Left lung (tissue), 10 donors: Measurements from ENCODE around the gene ARHGAP26. TPM values are rescaled to one million over a fixed set of nuclear protein-coding genes. Genes with fewer than 3 reads are reported as not detected.
A peak's percentile ranks its signal among the peaks of the same experiment; 100 is the strongest.
"Not testable (repeated sequence)": the region's sequence is repeated elsewhere in the genome, so short reads cannot be mapped to it uniquely, and the experiment has no call there.

Source experiments
- ATAC-seq: fragments of 200-7000 bp; cut with Tn5 transposase; one replicate; pipeline ENCODE4 v1.9.1; 2020; ENCODE audit warnings: moderate library complexity
- DNase-seq, 4 donors: peaks; one replicate each; pipeline ENCODE4 v3.0.0-alpha.2; 2013 to 2020
- H3K27ac ChIP-seq, 2 donors: fragments of 200-600 bp; sonication (generic) in 1 of 2; one replicate each; pipeline versions ENCODE4 v1.5.0 to v1.8.0; 2020 to 2021
- H3K27me3 ChIP-seq, 2 donors: fragments of 200-600 bp; sonication (generic) in 1 of 2; one replicate each; pipeline versions ENCODE4 v1.5.0 to v1.8.0; 2020 to 2021
- H3K36me3 ChIP-seq, 2 donors: fragments of 200-600 bp; sonication (generic) in 1 of 2; one replicate each; pipeline versions ENCODE4 v1.5.0 to v1.8.0; 2020 to 2021
- H3K4me1 ChIP-seq, 2 donors: fragments of 200-600 bp; one replicate each; pipeline ENCODE4 v1.8.0; 2021
- H3K4me3 ChIP-seq, 2 donors: fragments of 200-600 bp; sonication (generic) in 1 of 2; one replicate each; pipeline versions ENCODE4 v1.5.0 to v1.8.0; 2020 to 2021; ENCODE audit warnings: mild to moderate bottlenecking in 1 of 2
- H3K9me3 ChIP-seq, 2 donors: fragments of 200-600 bp; sonication (generic) in 1 of 2; one replicate each; pipeline versions ENCODE4 v1.5.0 to v1.8.0; 2020 to 2021
- CTCF ChIP-seq, 2 donors: fragments of 200-600 bp; sonication (generic) in 1 of 2; IDR thresholded peaks; one replicate each; pipeline versions ENCODE4 v1.5.0 to v1.8.0; 2021; ENCODE audit warnings: antibody characterized with exemption in 2 of 2
- intact Hi-C, 2 donors: fragments of 100-400 bp; cut with DNase I; formaldehyde crosslinking; loops; one replicate each; pipeline versions ENCODE4 v1.11.2 to v1.14.2; 2022
- polyA plus RNA-seq, 6 donors: library from polyadenylated mRNA; unstranded; fragments of 120-200 nt; gene quantifications; one replicate each; pipeline ENCODE4 v1.2.1, GENCODE V29; 2013; ENCODE audit not compliant: insufficient read length in 6 of 6
- total RNA-seq, 2 donors: library from RNA; stranded (reverse); fragmentation: NEBNext Ultra II Directional; extraction: Animal tissue kit (Norgen Biotek cat#: 25700); gene quantifications; one replicate each; pipeline ENCODE4 v1.2.1, GENCODE V29; 2021
- donor health status: DM: no; HTN: yes; CAD: no.
- donor health status: DM: no; HTN: no; CAD: no.

Gene ARHGAP26
- total and polyA plus RNA-seq, 8 donors = 13.9 to 61.9 (median 14.9) TPM

DNA sequence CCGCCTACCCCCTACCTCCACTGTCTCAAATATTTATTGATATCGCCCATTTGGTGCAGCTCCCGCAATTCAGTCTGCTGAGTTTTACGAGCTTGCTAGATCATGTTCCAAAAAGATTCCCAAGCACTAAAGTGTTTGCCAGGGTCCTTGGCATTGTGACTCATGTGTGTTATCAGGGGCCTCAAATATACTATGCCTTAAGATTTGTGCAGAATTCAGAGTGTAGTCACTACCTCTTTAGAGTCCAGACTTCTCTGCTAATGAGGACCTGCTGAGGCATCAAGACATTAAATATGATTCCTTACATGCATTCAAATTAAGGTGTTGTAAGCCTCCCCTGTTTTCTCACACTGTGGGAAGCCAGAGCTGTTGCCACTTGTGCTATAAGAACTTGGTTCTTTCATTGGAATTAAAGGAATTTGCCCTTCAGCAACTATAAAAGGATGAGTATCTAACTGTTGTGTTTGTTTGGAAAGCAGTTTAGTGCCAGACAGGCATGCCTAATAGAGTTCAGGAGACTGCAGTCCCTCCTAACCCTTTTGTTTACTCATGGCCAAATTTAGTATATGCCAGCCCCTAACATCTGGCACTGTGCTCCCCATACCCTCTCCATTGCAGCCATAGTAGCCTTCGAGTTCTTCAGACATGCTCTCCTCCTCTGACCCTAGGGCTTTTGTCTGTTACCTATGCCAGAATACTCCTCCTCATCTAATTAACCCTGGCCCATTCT, 316.9 kb downstream of the ARHGAP26 start:
- intact Hi-C loops = no loop called here
- no peaks in the 10 kb centered on the region for H3K4me1 ChIP-seq
- H3K4me3 ChIP-seq = no peak overlapping the region
- H3K27ac ChIP-seq = no peak overlapping the region
- H3K36me3 ChIP-seq = peaks cover 0 to 11% of the 10 kb centered on the region in 2 donors
- H3K9me3 ChIP-seq = no peaks in the 10 kb centered on the region
- DNase-seq = no peak
- peak; percentile 92 for ATAC-seq
- TF ChIP-seq CTCF (IDR thresholded peaks at IDR 0.05) = no peak
- no peaks in the 10 kb centered on the region for H3K27me3 ChIP-seq

- H3K9me3 ChIP-seq, H3K27ac ChIP-seq, DNase-seq, H3K27me3 ChIP-seq, ATAC-seq, H3K4me1 ChIP-seq, intact Hi-C loops, H3K4me3 ChIP-seq: not testable (repeated sequence)
- H3K36me3 ChIP-seq = peaks cover 0 to 11% of the 10 kb centered on the region in 2 donors
Observed at GRCh38 chr5:143088702-143089101, 318.5 kb downstream of the ARHGAP26 start.

- ATAC-seq, DNase-seq: not testable (repeated sequence)
Observed at GRCh38 chr5:143090044-143090443, 319.9 kb downstream of the ARHGAP26 start.

DNA sequence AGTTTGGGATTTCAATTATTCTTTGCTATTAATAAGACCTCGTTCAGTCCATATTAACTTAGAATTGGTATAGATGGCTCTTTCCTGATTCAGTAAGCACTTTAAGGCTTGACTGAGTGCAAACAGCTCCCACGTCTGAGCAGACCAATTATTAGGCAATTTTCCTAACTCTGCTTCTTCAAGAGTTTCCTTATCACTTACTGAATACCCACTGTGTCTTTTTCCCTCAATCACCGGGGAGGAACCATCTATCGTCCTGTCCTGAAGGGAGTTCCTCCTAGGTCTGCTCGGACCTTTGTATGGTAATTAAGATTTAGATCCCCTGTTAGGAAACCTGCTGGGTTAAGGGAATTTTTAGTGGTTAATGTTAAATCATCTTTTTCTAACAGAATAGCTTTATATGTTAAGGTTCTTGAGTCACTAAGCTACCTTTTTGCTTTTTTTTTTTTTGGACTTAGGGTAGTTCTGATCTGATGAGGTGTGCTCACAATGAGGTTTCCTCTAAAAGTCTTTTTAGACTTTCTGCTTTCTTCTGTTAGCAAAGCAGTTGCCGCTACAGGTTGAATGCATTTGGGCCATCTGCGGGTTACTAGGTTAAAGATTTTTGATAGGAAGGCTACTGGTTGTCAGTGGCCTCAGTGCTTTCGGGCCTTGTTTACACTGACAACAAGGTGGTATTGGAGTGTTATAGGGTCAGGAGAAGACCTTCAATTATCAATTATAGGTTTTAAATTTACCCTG, 322.7 kb downstream of the ARHGAP26 start:
- DNase-seq, H3K36me3 ChIP-seq, H3K4me1 ChIP-seq, H3K4me3 ChIP-seq, H3K27me3 ChIP-seq, intact Hi-C loops, H3K27ac ChIP-seq, ATAC-seq, H3K9me3 ChIP-seq: not testable (repeated sequence)

More at GRCh38 chr5:143090044-143090443, 319.9 kb downstream of the ARHGAP26 start:
- H3K36me3 ChIP-seq, intact Hi-C loops, H3K4me1 ChIP-seq, H3K9me3 ChIP-seq, H3K27me3 ChIP-seq, H3K27ac ChIP-seq, H3K4me3 ChIP-seq: not testable (repeated sequence)

DNA sequence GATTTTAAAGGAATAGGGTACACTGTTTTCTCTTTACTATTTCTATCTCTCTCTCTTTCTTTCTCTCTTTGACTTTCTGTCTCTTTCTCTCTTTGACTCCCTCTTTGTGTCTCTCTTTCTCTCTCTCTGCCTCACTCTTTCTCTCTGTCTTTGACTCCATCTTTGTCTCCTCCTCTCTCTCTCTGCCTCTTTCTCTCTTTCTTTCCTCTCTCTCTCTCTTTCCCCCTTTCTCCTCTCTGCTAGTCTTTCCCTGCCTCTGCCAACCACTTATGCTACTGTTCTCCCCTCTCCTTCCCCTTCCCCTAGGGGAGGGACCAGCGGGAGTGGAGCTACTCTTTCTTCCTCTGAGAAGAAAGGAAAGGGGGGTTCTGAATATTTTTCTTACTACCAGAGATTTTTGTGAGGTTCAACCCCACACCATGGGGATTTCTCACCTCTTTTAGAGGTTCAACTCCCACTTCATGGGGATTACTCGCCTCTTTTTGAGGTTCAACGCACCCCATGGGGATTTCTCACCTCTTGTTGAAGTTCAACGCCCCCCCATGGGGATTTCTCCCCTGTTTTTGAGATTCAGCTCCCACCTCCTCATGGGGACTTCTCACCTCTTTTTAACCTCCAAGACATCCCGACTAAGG, 323.4 kb downstream of the ARHGAP26 start:
- no peaks in the 10 kb centered on the region for H3K36me3 ChIP-seq
- H3K27ac ChIP-seq = no peak overlapping the region
- no peak for TF ChIP-seq CTCF (IDR thresholded peaks at IDR 0.05)
- H3K9me3 ChIP-seq = no peaks in the 10 kb centered on the region
- no peak for DNase-seq
- no peaks in the 10 kb centered on the region for H3K27me3 ChIP-seq
- no peak overlapping the region for H3K4me3 ChIP-seq
- intact Hi-C loops = no loop called here
- no peak for ATAC-seq
- H3K4me1 ChIP-seq = no peaks in the 10 kb centered on the region

GRCh38 chr5:143094087-143094521, 323.9 kb downstream of the ARHGAP26 start:
- Histone ChIP-seq H3K9me3 (no peaks in the 10 kb centered on the region), H3K36me3 (no peaks in the 10 kb centered on the region), H3K4me3 (no peak overlapping the region), H3K4me1 (no peaks in the 10 kb centered on the region), H3K27ac (no peak overlapping the region), H3K27me3 (no peaks in the 10 kb centered on the region)
- intact Hi-C loops = no loop called here
- TF ChIP-seq CTCF (IDR thresholded peaks at IDR 0.05) = no peak
- ATAC-seq = peak; percentile 33
- DNase-seq = peak in 1 of 4 donors; percentile 33

- H3K27ac ChIP-seq, ATAC-seq, H3K4me1 ChIP-seq, intact Hi-C loops, H3K9me3 ChIP-seq, H3K4me3 ChIP-seq, H3K36me3 ChIP-seq, DNase-seq, H3K27me3 ChIP-seq: not testable (repeated sequence)
Observed at GRCh38 chr5:143094608-143095007, 324.4 kb downstream of the ARHGAP26 start.
